ENCODE data around the gene UBE2K.
"Not testable (repeated sequence)": the region's sequence is repeated elsewhere in the genome, so short reads cannot be mapped to it uniquely, and the experiment has no call there.

- TF ChIP-seq CTCF, POLR2AphosphoS5, POLR2A (IDR thresholded peaks at IDR 0.05): not testable (repeated sequence)
These were observed 115.8 kb downstream of the UBE2K start for GRCh38 chr4:39813761-39814160.
